Endothelial cell of umbilical vein (primary cell): Measurements from ENCODE around the gene TBC1D7.

ENCODE experiments used
- EZH2 ChIP-seq: IDR thresholded peaks from 2 replicates; pipeline ENCODE4 v1.6.1; 2012; ENCODE audit warnings: borderline replicate concordance, low read depth, mild to moderate bottlenecking, moderate library complexity, low read length, inconsistent platforms; ENCODE audit not compliant: severe bottlenecking
- FOS ChIP-seq: IDR thresholded peaks from 2 replicates; pipeline ENCODE4 v1.6.1; 2011; ENCODE audit warnings: mild to moderate bottlenecking, low read length, moderate library complexity, borderline replicate concordance; ENCODE audit not compliant: insufficient read depth
- GATA2 ChIP-seq: IDR thresholded peaks from 2 replicates; pipeline ENCODE4 v1.7.0; 2011; ENCODE audit warnings: low read depth, mild to moderate bottlenecking, moderate library complexity, mixed read lengths, low read length; ENCODE audit not compliant: insufficient read length, insufficient read depth
- MAX ChIP-seq: IDR thresholded peaks from 2 replicates; pipeline ENCODE4 v1.6.1; 2011; ENCODE audit not compliant: insufficient read depth, insufficient read length
- MYC ChIP-seq: IDR thresholded peaks from one replicate; pipeline ENCODE4 v1.6.1; 2011; ENCODE audit warnings: mild to moderate bottlenecking, low read depth, low read length
- POLR2A ChIP-seq: IDR thresholded peaks from 2 replicates; pipeline ENCODE4 v1.6.1; 2012; ENCODE audit warnings: low read depth, mild to moderate bottlenecking, control low read depth, low read length
- POLR2AphosphoS5 ChIP-seq: IDR thresholded peaks from 2 replicates; pipeline ENCODE4 v1.6.1; 2012; ENCODE audit warnings: low read depth, mild to moderate bottlenecking, control low read depth, low read length, moderate library complexity; ENCODE audit not compliant: insufficient read depth
- TF ChIP-seq, protein P1 (sequence below), 2 donors: IDR thresholded peaks; 1 replicate in 1 of 2; 2 replicates in 1 of 2; pipeline ENCODE4 v1.5.1; 2011; ENCODE audit warnings: low read length in 2 of 2, mild to moderate bottlenecking in 2 of 2, moderate library complexity in 2 of 2, control low read depth in 1 of 2, inconsistent platforms in 1 of 2, low read depth in 1 of 2; ENCODE audit not compliant: insufficient read depth in 1 of 2; ENCODE audit errors: extremely low read depth in 1 of 2

GRCh38 chr6:13370623-13371022, 42.3 kb upstream of the TBC1D7 start:
- TF ChIP-seq EZH2 (no peak), POLR2AphosphoS5 (no peak), POLR2A (no peak), FOS (no peak), MYC (no peak), GATA2 (no peak), MAX (no peak)
- TF ChIP-seq, protein P1, sequence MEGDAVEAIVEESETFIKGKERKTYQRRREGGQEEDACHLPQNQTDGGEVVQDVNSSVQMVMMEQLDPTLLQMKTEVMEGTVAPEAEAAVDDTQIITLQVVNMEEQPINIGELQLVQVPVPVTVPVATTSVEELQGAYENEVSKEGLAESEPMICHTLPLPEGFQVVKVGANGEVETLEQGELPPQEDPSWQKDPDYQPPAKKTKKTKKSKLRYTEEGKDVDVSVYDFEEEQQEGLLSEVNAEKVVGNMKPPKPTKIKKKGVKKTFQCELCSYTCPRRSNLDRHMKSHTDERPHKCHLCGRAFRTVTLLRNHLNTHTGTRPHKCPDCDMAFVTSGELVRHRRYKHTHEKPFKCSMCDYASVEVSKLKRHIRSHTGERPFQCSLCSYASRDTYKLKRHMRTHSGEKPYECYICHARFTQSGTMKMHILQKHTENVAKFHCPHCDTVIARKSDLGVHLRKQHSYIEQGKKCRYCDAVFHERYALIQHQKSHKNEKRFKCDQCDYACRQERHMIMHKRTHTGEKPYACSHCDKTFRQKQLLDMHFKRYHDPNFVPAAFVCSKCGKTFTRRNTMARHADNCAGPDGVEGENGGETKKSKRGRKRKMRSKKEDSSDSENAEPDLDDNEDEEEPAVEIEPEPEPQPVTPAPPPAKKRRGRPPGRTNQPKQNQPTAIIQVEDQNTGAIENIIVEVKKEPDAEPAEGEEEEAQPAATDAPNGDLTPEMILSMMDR (IDR thresholded peaks at IDR 0.05; ENCODE audit: extremely low read depth in 1 of 2, insufficient read depth in 1 of 2, low read depth in 1 of 2, low read length in 2 of 2), result no peak
